Vagina (tissue), 2 donors: ENCODE results near the gene COX7A2. TPM values are rescaled to one million over a fixed set of nuclear protein-coding genes. Genes with fewer than 3 reads are reported as not detected.

Experiments used
- DNase-seq, 2 donors: peaks; one replicate each; pipeline ENCODE4 v3.0.0-alpha.2; 2017; ENCODE audit errors: extremely low spot score in 2 of 2
- H3K27ac ChIP-seq: fragments of 200-600 bp; sonication (generic); one replicate; pipeline ENCODE4 v1.5.1; 2019
- H3K27me3 ChIP-seq: fragments of 200-600 bp; sonication (generic); one replicate; pipeline ENCODE4 v1.5.1; 2019
- H3K36me3 ChIP-seq, 2 donors: fragments of 200-600 bp; sonication (generic); one replicate each; pipeline ENCODE4 v1.5.1; 2017 to 2019
- H3K4me1 ChIP-seq: fragments of 200-600 bp; sonication (generic); one replicate; pipeline ENCODE4 v1.5.1; 2019
- H3K4me3 ChIP-seq, 2 donors: fragments of 200-600 bp; sonication (generic); 1 replicate in 1 of 2; 2 replicates in 1 of 2; pipeline ENCODE4 v1.5.1; 2016 to 2019
- H3K9me3 ChIP-seq: fragments of 200-600 bp; sonication (generic); one replicate; pipeline ENCODE4 v1.5.1; 2019
- CTCF ChIP-seq, 3 experiments: fragments of 450-650 bp in 2 of 3; fragments of 200-600 bp in 1 of 3; sonication (generic) in 1 of 3; IDR thresholded peaks; one replicate each; pipeline ENCODE4 v1.5.1; 2017 to 2019; ENCODE audit warnings: antibody characterized with exemption in 3 of 3, mild to moderate bottlenecking in 2 of 3, moderate library complexity in 2 of 3
- POLR2A ChIP-seq, 2 donors: fragments of 450-650 bp; IDR thresholded peaks; one replicate each; pipeline ENCODE4 v1.6.1; 2017; ENCODE audit warnings: antibody characterized with exemption in 2 of 2, mild to moderate bottlenecking in 2 of 2, moderate library complexity in 2 of 2
- POLR2AphosphoS5 ChIP-seq, 2 donors: sonication (generic); formaldehyde crosslinking; IDR thresholded peaks; one replicate each; pipeline ENCODE4 v1.9.0; 2017; ENCODE audit warnings: antibody characterized with exemption in 2 of 2, mild to moderate bottlenecking in 2 of 2, low read depth in 1 of 2; ENCODE audit not compliant: insufficient read depth in 1 of 2
- intact Hi-C: fragments of 100-400 bp; cut with DNase I; formaldehyde crosslinking; loops from one replicate; pipeline ENCODE4 v1.15.1; 2023
- total RNA-seq: library from RNA; depleted of rRNA; stranded (reverse); fragments of >200 nt; gene quantifications from one replicate; pipeline ENCODE4 v1.2.3, GENCODE V29; 2016

Gene COX7A2
- total RNA-seq, 1 donor from 2014 or later, result 286 TPM

- Histone ChIP-seq H3K4me1 (peaks cover 5% of the 10 kb centered on the region), H3K9me3 (no peaks in the 10 kb centered on the region), H3K27me3 (no peaks in the 10 kb centered on the region), H3K36me3 (no peaks in the 10 kb centered on the region), H3K27ac (no peak overlapping the region), H3K4me3 (no peak overlapping the region)
- intact Hi-C loops, result no loop called here
- DNase-seq, result no peak
- no peak for TF ChIP-seq POLR2A (IDR thresholded peaks at IDR 0.05)
Observed at GRCh38 chr6:75196081-75196687, 47.4 kb downstream of the COX7A2 start.

GRCh38 chr6:75188221-75188925 lies 55.2 kb downstream of the COX7A2 start:
- no peak for DNase-seq
- peaks cover 0 to 10% of the 10 kb centered on the region in 2 donors for H3K36me3 ChIP-seq
- TF ChIP-seq POLR2A (IDR thresholded peaks at IDR 0.05), result no peak
- no peak for TF ChIP-seq POLR2AphosphoS5 (IDR thresholded peaks at IDR 0.05; ENCODE audit: insufficient read depth in 1 of 2, low read depth in 1 of 2)
- no peak for TF ChIP-seq CTCF (IDR thresholded peaks at IDR 0.05)

More at GRCh38 chr6:75188221-75188925, 55.2 kb downstream of the COX7A2 start:
- Histone ChIP-seq H3K4me1 (peaks cover 10% of the 10 kb centered on the region), H3K4me3 (no peak overlapping the region), H3K9me3 (no peaks in the 10 kb centered on the region), H3K27me3 (no peaks in the 10 kb centered on the region), H3K27ac (no peak overlapping the region)
- intact Hi-C loops, result no loop called here

Other genes with a start within 250 kb of the COX7A2 start
- 130 TPM for gene COL12A1, start 37.7 kb downstream of the COX7A2 start, total RNA-seq
- gene TMEM30A, start 41.0 kb upstream of the COX7A2 start, total RNA-seq, result 52.1 TPM
- 3.2 TPM for gene FILIP1, start 250.0 kb upstream of the COX7A2 start, total RNA-seq